K562 (cell line): ENCODE data around the gene REM1. TPM values are rescaled to one million over a fixed set of nuclear protein-coding genes. Genes with fewer than 3 reads are reported as not detected.
A peak's percentile ranks its signal among the peaks of the same experiment; 100 is the strongest.

ENCODE experiments used
- ATF6 ChIP-seq: sonication (generic); formaldehyde crosslinking; IDR thresholded peaks from 2 replicates; pipeline ENCODE4 v1.4.0; 2020; ENCODE audit warnings: mild to moderate bottlenecking, missing genetic modification reagents
- CAMTA2 ChIP-seq: fragments of 250-450 bp; sonication (Bioruptor Pico); conservative IDR thresholded peaks from 2 replicates; pipeline ENCODE4 v1.5.1; 2022
- EGR1 ChIP-seq: fragments of 450-650 bp; conservative IDR thresholded peaks from 2 replicates; pipeline ENCODE4 v1.6.1; 2017; ENCODE audit warnings: mild to moderate bottlenecking
- ETV6 ChIP-seq, 3 experiments: fragments of 150-350 bp in 1 of 3; sonication (generic) in 1 of 3; formaldehyde crosslinking in 1 of 3; IDR thresholded peaks; 2 replicates each; pipeline versions ENCODE4 v1.6.1 to v1.8.0; 2014 to 2022; ENCODE audit warnings: borderline replicate concordance in 2 of 3, low read depth in 2 of 3, antibody characterized with exemption in 1 of 3, low read length in 1 of 3, mild to moderate bottlenecking in 1 of 3, missing genetic modification reagents in 1 of 3
- FOXM1 ChIP-seq, 2 experiments: fragments of 450-650 bp in 1 of 2; sonication (generic) in 1 of 2; formaldehyde crosslinking in 1 of 2; IDR thresholded peaks; 2 replicates each; pipeline versions ENCODE4 v1.6.1 to v1.9.0; 2017 to 2022; ENCODE audit warnings: low read depth in 2 of 2, mild to moderate bottlenecking in 2 of 2, missing genetic modification reagents in 1 of 2, moderate library complexity in 1 of 2
- HDAC1 ChIP-seq, 2 experiments: fragments of 450-650 bp; IDR thresholded peaks; 2 replicates each; pipeline ENCODE4 v1.6.1; 2016 to 2017; ENCODE audit warnings: inconsistent platforms in 1 of 2, mild to moderate bottlenecking in 1 of 2, moderate library complexity in 1 of 2
- HDAC2 ChIP-seq: fragments of 450-650 bp; IDR thresholded peaks from 2 replicates; pipeline ENCODE4 v1.6.1; 2016; ENCODE audit warnings: mild to moderate bottlenecking
- KDM1A ChIP-seq, 2 experiments: fragments of 450-650 bp; IDR thresholded peaks; 2 replicates each; pipeline ENCODE4 v1.6.1; 2016; ENCODE audit warnings: mild to moderate bottlenecking in 2 of 2
- KDM2B ChIP-seq: fragments of 250-450 bp; sonication (Bioruptor Pico); IDR thresholded peaks from 2 replicates; pipeline ENCODE4 v1.8.0; 2021; ENCODE audit warnings: mild to moderate bottlenecking, moderate library complexity
- KDM4B ChIP-seq, 2 experiments: fragments of 450-650 bp in 1 of 2; sonication (generic) in 1 of 2; IDR thresholded peaks; 2 replicates each; pipeline ENCODE4 v1.6.1; 2016 to 2017; ENCODE audit warnings: borderline replicate concordance in 2 of 2, antibody characterized with exemption in 1 of 2, low read depth in 1 of 2, mild to moderate bottlenecking in 1 of 2
- KLF10 ChIP-seq: fragments of 250-450 bp; sonication (Bioruptor Pico); IDR thresholded peaks from 2 replicates; pipeline ENCODE4 v1.6.1; 2021; ENCODE audit warnings: matching md5 sums
- MAFK ChIP-seq: IDR thresholded peaks from 2 replicates; pipeline ENCODE4 v1.6.1; 2011; ENCODE audit warnings: low read length, improper control_type of control experiment
- MEIS2 ChIP-seq: fragments of 450-650 bp; IDR thresholded peaks from 2 replicates; pipeline ENCODE4 v1.6.1; 2014; ENCODE audit warnings: mild to moderate bottlenecking; ENCODE audit not compliant: partially characterized antibody
- SIN3B ChIP-seq: fragments of 450-650 bp; IDR thresholded peaks from 2 replicates; pipeline ENCODE4 v1.6.1; 2017; ENCODE audit warnings: low read depth, mild to moderate bottlenecking, moderate library complexity
- SMAD1 ChIP-seq: fragments of 150-350 bp; IDR thresholded peaks from 2 replicates; pipeline ENCODE4 v1.6.1; 2014; ENCODE audit warnings: low read length, low read depth; ENCODE audit not compliant: partially characterized antibody
- SOX6 ChIP-seq: fragments of 450-650 bp; IDR thresholded peaks from 2 replicates; pipeline ENCODE4 v1.6.1; 2014; ENCODE audit warnings: mild to moderate bottlenecking
- ZBTB7A ChIP-seq: IDR thresholded peaks from 2 replicates; pipeline ENCODE4 v1.6.1; 2011; ENCODE audit warnings: low read depth, mild to moderate bottlenecking, low read length, moderate library complexity, borderline replicate concordance; ENCODE audit not compliant: control insufficient read depth
- ZFP1 ChIP-seq: fragments of 450-650 bp; formaldehyde crosslinking; IDR thresholded peaks from 2 replicates; pipeline ENCODE4 v1.4.0; 2020; ENCODE audit warnings: mild to moderate bottlenecking, mixed read lengths
- ZNF174 ChIP-seq: fragments of 250-450 bp; sonication (Bioruptor Pico); IDR thresholded peaks from 2 replicates; pipeline ENCODE4 v1.4.0; 2020; ENCODE audit warnings: mild to moderate bottlenecking
- ZNF263 ChIP-seq: sonication (generic); formaldehyde crosslinking; IDR thresholded peaks from 2 replicates; pipeline ENCODE4 v1.8.0; 2022; ENCODE audit warnings: mild to moderate bottlenecking, missing genetic modification reagents, borderline replicate concordance
- ZNF347 ChIP-seq: fragments of 450-650 bp; formaldehyde crosslinking; IDR thresholded peaks from 2 replicates; pipeline ENCODE4 v1.4.0; 2020; ENCODE audit warnings: low read depth, mild to moderate bottlenecking, moderate library complexity
- ZNF780A ChIP-seq: fragments of 250-450 bp; sonication (Bioruptor Pico); IDR thresholded peaks from 2 replicates; pipeline ENCODE4 v1.5.0; 2021; ENCODE audit warnings: mild to moderate bottlenecking
- polyA plus RNA-seq, 8 experiments: library from polyadenylated mRNA; depleted of rRNA in 4 of 8; stranded (reverse) in 5 of 8; unstranded in 3 of 8; fragments of >200 nt; fragmentation: Nextera tagmentation in 2 of 8; fragmentation: Illumina TruSeq in 1 of 8; extraction: Ambion mirVana in 2 of 8; extraction: Trizol in 1 of 8; gene quantifications; 2 replicates each; pipeline versions ENCODE4 v1.2.1 to v1.2.3, GENCODE V29; 2011 to 2014; ENCODE audit warnings: inconsistent platforms in 1 of 8, missing spikeins in 1 of 8
- total RNA-seq, 7 experiments: library from RNA; depleted of rRNA in 6 of 7; stranded (reverse); fragments of >200 nt in 6 of 7; fragmentation: Illumina TruSeq in 2 of 7; extraction: Trizol in 2 of 7; gene quantifications; 2 replicates each; pipeline versions ENCODE4 v1.2.1 to v1.2.3, GENCODE V29; 2011 to 2021; ENCODE audit warnings: low replicate concordance in 1 of 7
- TF ChIP-seq, protein P1 (sequence below): fragments of 250-450 bp; sonication (Bioruptor Pico); IDR thresholded peaks from 2 replicates; pipeline ENCODE4 v1.8.0; 2021; ENCODE audit warnings: mild to moderate bottlenecking, moderate library complexity
- TF ChIP-seq, protein P2 (sequence below), 2 experiments: fragments of 450-650 bp in 1 of 2; sonication (generic) in 1 of 2; formaldehyde crosslinking; conservative IDR thresholded peaks; 2 replicates each; pipeline versions ENCODE4 v1.4.0 to v1.8.1; 2020 to 2022; ENCODE audit warnings: mild to moderate bottlenecking in 1 of 2, missing genetic modification reagents in 1 of 2

Gene REM1
- total and polyA plus RNA-seq, 9 of the 15 experiments (the other 6 are each of a cell fraction or from before 2014, with no cell fraction given): not detected

- TF ChIP-seq ATF6 (CRISPR knock-in tag) (no peak; the same call in 1 of the 2 replicates), CAMTA2 (no peak), ZNF174 (no peak), SMAD1 (peak; percentile 25), MAFK (no peak), KDM2B (CRISPR knock-in tag) (no peak), EGR1 (no peak; the same call in 1 of the 2 replicates), ZNF780A (no peak), ZNF263 (no peak; the same call in 1 of the 2 replicates), ZBTB7A (peak; percentile 50; the same call in 1 of the 2 replicates), KLF10 (CRISPR knock-in tag) (no peak), ETV6 (IDR thresholded peaks at IDR 0.05; ENCODE audit: borderline replicate concordance in 1 of 2, low read depth in 2 of 2, low read length in 1 of 2) (no peak), ETV6 (CRISPR knock-in tag; IDR thresholded peaks at IDR 0.05; ENCODE audit: borderline replicate concordance) (no peak), KDM4B (IDR thresholded peaks at IDR 0.05; ENCODE audit: borderline replicate concordance in 2 of 2, low read depth in 1 of 2) (no peak), KDM1A (IDR thresholded peaks at IDR 0.05) (no peak), ZNF347 (CRISPR knock-in tag) (no peak), HDAC2 (no peak), SOX6 (peak; percentile 46; the same call in 1 of the 2 replicates), FOXM1 (IDR thresholded peaks at IDR 0.05; ENCODE audit: low read depth) (no peak), FOXM1 (CRISPR knock-in tag; IDR thresholded peaks at IDR 0.05; ENCODE audit: low read depth) (no peak), ZFP1 (CRISPR knock-in tag) (no peak), MEIS2 (peak; percentile 72), HDAC1 (IDR thresholded peaks at IDR 0.05) (peak in 1 of 2 experiments; percentile 97; a peak in 2 of 4 replicates), SIN3B (peak; percentile 37; the same call in 1 of the 2 replicates)
- TF ChIP-seq, protein P1, sequence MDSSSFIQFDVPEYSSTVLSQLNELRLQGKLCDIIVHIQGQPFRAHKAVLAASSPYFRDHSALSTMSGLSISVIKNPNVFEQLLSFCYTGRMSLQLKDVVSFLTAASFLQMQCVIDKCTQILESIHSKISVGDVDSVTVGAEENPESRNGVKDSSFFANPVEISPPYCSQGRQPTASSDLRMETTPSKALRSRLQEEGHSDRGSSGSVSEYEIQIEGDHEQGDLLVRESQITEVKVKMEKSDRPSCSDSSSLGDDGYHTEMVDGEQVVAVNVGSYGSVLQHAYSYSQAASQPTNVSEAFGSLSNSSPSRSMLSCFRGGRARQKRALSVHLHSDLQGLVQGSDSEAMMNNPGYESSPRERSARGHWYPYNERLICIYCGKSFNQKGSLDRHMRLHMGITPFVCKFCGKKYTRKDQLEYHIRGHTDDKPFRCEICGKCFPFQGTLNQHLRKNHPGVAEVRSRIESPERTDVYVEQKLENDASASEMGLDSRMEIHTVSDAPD (CRISPR knock-in tag): peak; percentile 75
- TF ChIP-seq, protein P2, sequence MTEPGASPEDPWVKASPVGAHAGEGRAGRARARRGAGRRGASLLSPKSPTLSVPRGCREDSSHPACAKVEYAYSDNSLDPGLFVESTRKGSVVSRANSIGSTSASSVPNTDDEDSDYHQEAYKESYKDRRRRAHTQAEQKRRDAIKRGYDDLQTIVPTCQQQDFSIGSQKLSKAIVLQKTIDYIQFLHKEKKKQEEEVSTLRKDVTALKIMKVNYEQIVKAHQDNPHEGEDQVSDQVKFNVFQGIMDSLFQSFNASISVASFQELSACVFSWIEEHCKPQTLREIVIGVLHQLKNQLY (CRISPR knock-in tag; conservative IDR thresholded peaks at IDR 0.05): peak in 1 of 2 experiments; percentile 70; a peak in 1 of 4 replicates
Measured at GRCh38 chr20:31514154-31515071, 39.3 kb downstream of the REM1 start, which contains the start of gene HM13 (continued).
